Suprapubic skin (tissue), 4 donors: ENCODE results near the gene ZNF681. TPM values are rescaled to one million over a fixed set of nuclear protein-coding genes. Genes with fewer than 3 reads are reported as not detected.

ENCODE experiments used
- DNase-seq, 2 donors: peaks; one replicate each; pipeline ENCODE4 v3.0.0-alpha.2; 2019; ENCODE audit warnings: low spot score in 2 of 2
- H3K27ac ChIP-seq: fragments of 200-600 bp; sonication (generic); one replicate; pipeline ENCODE4 v1.5.1; 2019
- H3K27me3 ChIP-seq: fragments of 200-600 bp; sonication (generic); one replicate; pipeline ENCODE4 v1.5.1; 2019
- H3K36me3 ChIP-seq: fragments of 200-600 bp; sonication (generic); one replicate; pipeline ENCODE4 v1.5.1; 2019
- H3K4me1 ChIP-seq: fragments of 200-600 bp; sonication (generic); one replicate; pipeline ENCODE4 v1.5.1; 2019
- H3K4me3 ChIP-seq: fragments of 200-600 bp; sonication (generic); one replicate; pipeline ENCODE4 v1.5.1; 2019; ENCODE audit warnings: mild to moderate bottlenecking
- H3K9me3 ChIP-seq: fragments of 200-600 bp; sonication (generic); one replicate; pipeline ENCODE4 v1.5.1; 2019
- CTCF ChIP-seq, 2 donors: fragments of 200-600 bp in 1 of 2; fragments of 450-650 bp in 1 of 2; sonication (generic) in 1 of 2; IDR thresholded peaks; one replicate each; pipeline ENCODE4 v1.5.1; 2016 to 2019; ENCODE audit warnings: antibody characterized with exemption in 2 of 2, mild to moderate bottlenecking in 1 of 2, moderate library complexity in 1 of 2
- EP300 ChIP-seq: sonication (generic); formaldehyde crosslinking; IDR thresholded peaks from one replicate; pipeline ENCODE4 v1.6.1; 2017; ENCODE audit warnings: antibody characterized with exemption
- POLR2A ChIP-seq, 2 donors: fragments of 450-650 bp; IDR thresholded peaks; one replicate each; pipeline ENCODE4 v1.6.1; 2017; ENCODE audit warnings: antibody characterized with exemption in 2 of 2, mild to moderate bottlenecking in 2 of 2, moderate library complexity in 2 of 2
- POLR2AphosphoS5 ChIP-seq, 3 donors: sonication (generic); formaldehyde crosslinking; IDR thresholded peaks; one replicate each; pipeline ENCODE4 v1.6.1; 2017; ENCODE audit warnings: antibody characterized with exemption in 3 of 3
- WGBS: methylation state at CpG from one replicate; pipeline ENCODE4 v1.1.5; 2018; 5-methylcytosine and 5-hydroxymethylcytosine counted together
- total RNA-seq, 4 donors: library from RNA; depleted of rRNA; stranded (reverse); fragments of >200 nt; gene quantifications; one replicate each; pipeline ENCODE4 v1.1.0, GENCODE V29; 2016

The ZNF681 gene
- total RNA-seq, 4 donors from 2014 or later, result 2.5 to 5.9 (median 2.7) TPM

GRCh38 chr19:23770672-23771250 is 12.1 kb upstream of the ZNF681 start:
- Histone ChIP-seq H3K27me3 (no peaks in the 10 kb centered on the region), H3K4me3 (no peak overlapping the region), H3K4me1 (peaks cover 9% of the 10 kb centered on the region), H3K36me3 (no peaks in the 10 kb centered on the region), H3K27ac (no peak overlapping the region), H3K9me3 (no peaks in the 10 kb centered on the region)
- DNase-seq, result no peak
- TF ChIP-seq POLR2A (IDR thresholded peaks at IDR 0.05) (no peak), CTCF (IDR thresholded peaks at IDR 0.05) (no peak), EP300 (no peak), POLR2AphosphoS5 (IDR thresholded peaks at IDR 0.05) (no peak)
- WGBS, result 85% methylated on average over 1 of the region's 1 CpG

- no peak for TF ChIP-seq POLR2A (IDR thresholded peaks at IDR 0.05)
- TF ChIP-seq EP300, result no peak
- TF ChIP-seq POLR2AphosphoS5 (IDR thresholded peaks at IDR 0.05), result no peak
- TF ChIP-seq CTCF (IDR thresholded peaks at IDR 0.05), result no peak
- Histone ChIP-seq H3K27me3 (no peaks in the 10 kb centered on the region), H3K36me3 (no peaks in the 10 kb centered on the region), H3K9me3 (no peaks in the 10 kb centered on the region), H3K4me3 (no peak overlapping the region), H3K4me1 (peaks cover 9% of the 10 kb centered on the region), H3K27ac (peak overlapping the region; percentile 59)
- DNase-seq, result no peak
- WGBS, result 86% methylated on average over 3 of the region's 3 CpGs
Measured at GRCh38 chr19:23769691-23770468, 11.2 kb upstream of the ZNF681 start.

- Histone ChIP-seq H3K27ac (no peak overlapping the region), H3K36me3 (no peaks in the 10 kb centered on the region), H3K27me3 (no peaks in the 10 kb centered on the region), H3K4me1 (peaks cover 16% of the 10 kb centered on the region), H3K4me3 (no peak overlapping the region), H3K9me3 (no peaks in the 10 kb centered on the region)
- peak in 1 of 2 donors; percentile 15 for DNase-seq
- WGBS, result 92% methylated on average over 13 of the region's 13 CpGs
- TF ChIP-seq POLR2AphosphoS5 (IDR thresholded peaks at IDR 0.05) (no peak), POLR2A (IDR thresholded peaks at IDR 0.05) (no peak), CTCF (IDR thresholded peaks at IDR 0.05) (no peak), EP300 (no peak)
Measured at GRCh38 chr19:23766951-23767350, 8.3 kb upstream of the ZNF681 start.

GRCh38 chr19:23764781-23765180 is 6.1 kb upstream of the ZNF681 start:
- H3K4me1 ChIP-seq, result peaks cover 15% of the 10 kb centered on the region
- no peak overlapping the region for H3K4me3 ChIP-seq
- H3K27ac ChIP-seq, result no peak overlapping the region
- WGBS, result 72% methylated on average over 3 of the region's 3 CpGs
- no peak for TF ChIP-seq CTCF (IDR thresholded peaks at IDR 0.05)
- TF ChIP-seq POLR2A (IDR thresholded peaks at IDR 0.05), result no peak
- no peak for TF ChIP-seq EP300
- TF ChIP-seq POLR2AphosphoS5 (IDR thresholded peaks at IDR 0.05), result no peak
- no peaks in the 10 kb centered on the region for H3K27me3 ChIP-seq
- H3K9me3 ChIP-seq, result no peaks in the 10 kb centered on the region
- DNase-seq, result no peak
- no peaks in the 10 kb centered on the region for H3K36me3 ChIP-seq
